GM12874 (cell line): Measurements from ENCODE around the gene BICD1.

Experiments
- CTCF ChIP-seq: IDR thresholded peaks from 2 replicates; pipeline ENCODE4 v1.5.1; 2011; ENCODE audit warnings: low read depth, mild to moderate bottlenecking, control low read depth, low read length, moderate library complexity; ENCODE audit not compliant: insufficient read depth

Gene BICD1

GRCh38 chr12:32146074-32146873 is 39.6 kb downstream of the BICD1 start:
- no peak for TF ChIP-seq CTCF

- TF ChIP-seq CTCF, result no peak
These were observed 41.7 kb downstream of the BICD1 start for GRCh38 chr12:32148372-32148771.

GRCh38 chr12:32149489-32149888 is 42.8 kb downstream of the BICD1 start:
- TF ChIP-seq CTCF, result no peak

- no peak for TF ChIP-seq CTCF
These were observed 44.4 kb downstream of the BICD1 start for GRCh38 chr12:32151086-32151485.

- TF ChIP-seq CTCF, result no peak
These were observed 44.9 kb downstream of the BICD1 start for GRCh38 chr12:32151552-32151951.

GRCh38 chr12:32155041-32155440 is 48.4 kb downstream of the BICD1 start:
- TF ChIP-seq CTCF, result no peak

GRCh38 chr12:32155961-32156529 is 49.4 kb downstream of the BICD1 start:
- no peak for TF ChIP-seq CTCF
